Stimulated activated naive CD8-positive, alpha-beta T cell treated with anti-CD3 and anti-CD28 coated beads, Interleukin-15, Interleukin-2, amounts not matched to agents 100 ng/mL and 50 ng/mL, for 24 hours (primary cell): ENCODE measurements around the gene PIP4K2B.

Source experiments
- H3K27ac Mint-ChIP-seq: one replicate; pipeline ENCODE4 v1.8.0; 2021; ENCODE audit warnings: mild to moderate bottlenecking, mixed read lengths
- H3K27me3 Mint-ChIP-seq: one replicate; pipeline ENCODE4 v1.8.0; 2021; ENCODE audit warnings: mixed read lengths
- H3K36me3 Mint-ChIP-seq: one replicate; pipeline ENCODE4 v1.8.0; 2021; ENCODE audit warnings: low read depth, mixed read lengths
- H3K4me1 Mint-ChIP-seq: one replicate; pipeline ENCODE4 v1.8.0; 2021; ENCODE audit warnings: low read depth, mixed read lengths
- H3K4me3 Mint-ChIP-seq: one replicate; pipeline ENCODE4 v1.8.0; 2021; ENCODE audit warnings: mild to moderate bottlenecking, mixed read lengths
- H3K9me3 Mint-ChIP-seq: one replicate; pipeline ENCODE4 v1.8.0; 2021; ENCODE audit warnings: mixed read lengths

The PIP4K2B gene

GRCh38 chr17:38751808-38752307 is 47.5 kb downstream of the PIP4K2B start:
- H3K36me3 Mint-ChIP-seq = peaks cover 27% of the 10 kb centered on the region
- H3K9me3 Mint-ChIP-seq = no peaks in the 10 kb centered on the region
- peaks cover 54% of the 10 kb centered on the region for H3K4me1 Mint-ChIP-seq
- H3K27me3 Mint-ChIP-seq = peaks cover 26% of the 10 kb centered on the region
- peak overlapping the region; percentile 99 for H3K27ac Mint-ChIP-seq
- peak overlapping the region; percentile 98 for H3K4me3 Mint-ChIP-seq

- Mint-ChIP-seq H3K27ac (peak overlapping the region; percentile 99), H3K4me1 (peaks cover 60% of the 10 kb centered on the region), H3K36me3 (peaks cover 23% of the 10 kb centered on the region), H3K9me3 (no peaks in the 10 kb centered on the region), H3K27me3 (peaks cover 32% of the 10 kb centered on the region), H3K4me3 (peak overlapping the region; percentile 98)
These were observed 48.1 kb downstream of the PIP4K2B start for GRCh38 chr17:38751144-38751807.

- H3K36me3 Mint-ChIP-seq = peaks cover 16% of the 10 kb centered on the region
- peaks cover 40% of the 10 kb centered on the region for H3K27me3 Mint-ChIP-seq
- H3K27ac Mint-ChIP-seq = no peak overlapping the region
- H3K4me1 Mint-ChIP-seq = peaks cover 60% of the 10 kb centered on the region
- peak overlapping the region; percentile 98 for H3K4me3 Mint-ChIP-seq
- no peaks in the 10 kb centered on the region for H3K9me3 Mint-ChIP-seq
These were observed 48.8 kb downstream of the PIP4K2B start for GRCh38 chr17:38750312-38751121.

GRCh38 chr17:38750044-38750311 is 49.4 kb downstream of the PIP4K2B start:
- Mint-ChIP-seq H3K27ac (no peak overlapping the region), H3K4me1 (peaks cover 60% of the 10 kb centered on the region), H3K4me3 (peak overlapping the region; percentile 69), H3K27me3 (peaks cover 40% of the 10 kb centered on the region), H3K36me3 (peaks cover 15% of the 10 kb centered on the region), H3K9me3 (no peaks in the 10 kb centered on the region)

- H3K36me3 Mint-ChIP-seq = peaks cover 11% of the 10 kb centered on the region
- no peaks in the 10 kb centered on the region for H3K9me3 Mint-ChIP-seq
- peak overlapping the region; percentile 69 for H3K4me3 Mint-ChIP-seq
- peaks cover 44% of the 10 kb centered on the region for H3K27me3 Mint-ChIP-seq
- peaks cover 56% of the 10 kb centered on the region for H3K4me1 Mint-ChIP-seq
- no peak overlapping the region for H3K27ac Mint-ChIP-seq
These were observed 49.9 kb downstream of the PIP4K2B start for GRCh38 chr17:38749223-38750043.

GRCh38 chr17:38748892-38749222 is 50.5 kb downstream of the PIP4K2B start:
- Mint-ChIP-seq H3K9me3 (no peaks in the 10 kb centered on the region), H3K27me3 (peaks cover 44% of the 10 kb centered on the region), H3K4me3 (peak overlapping the region; percentile 69), H3K27ac (no peak overlapping the region), H3K4me1 (peaks cover 51% of the 10 kb centered on the region), H3K36me3 (peaks cover 8% of the 10 kb centered on the region)

GRCh38 chr17:38748149-38748891 is 51.0 kb downstream of the PIP4K2B start, which contains the start of gene PCGF2:
Gene PCGF2 (minus strand): TSS chr17:38748336. CDS start chr17:38740402, 7,934 bp downstream.
- H3K9me3 Mint-ChIP-seq = no peaks in the 10 kb centered on the region
- H3K27ac Mint-ChIP-seq = no peak within 1 kb of the TSS
- H3K36me3 Mint-ChIP-seq = peaks cover 4% of the 10 kb centered on the region
- H3K27me3 Mint-ChIP-seq = peaks cover 44% of the 10 kb centered on the region
- peak within 1 kb of the TSS; percentile 69 for H3K4me3 Mint-ChIP-seq
- peaks cover 47% of the 10 kb centered on the region for H3K4me1 Mint-ChIP-seq

- Mint-ChIP-seq H3K4me3 (peak overlapping the region; percentile 67), H3K27me3 (peaks cover 44% of the 10 kb centered on the region), H3K4me1 (peaks cover 44% of the 10 kb centered on the region), H3K36me3 (peaks cover 2% of the 10 kb centered on the region), H3K9me3 (no peaks in the 10 kb centered on the region), H3K27ac (no peak overlapping the region)
These were observed 51.8 kb downstream of the PIP4K2B start for GRCh38 chr17:38747463-38748148.

GRCh38 chr17:38746849-38747462 is 52.4 kb downstream of the PIP4K2B start:
- peak overlapping the region; percentile 63 for H3K4me3 Mint-ChIP-seq
- H3K27ac Mint-ChIP-seq = no peak overlapping the region

GRCh38 chr17:38746004-38746848 is 53.1 kb downstream of the PIP4K2B start:
- Mint-ChIP-seq H3K4me3 (peak overlapping the region; percentile 63), H3K36me3 (no peaks in the 10 kb centered on the region), H3K9me3 (no peaks in the 10 kb centered on the region), H3K27me3 (peaks cover 43% of the 10 kb centered on the region), H3K27ac (no peak overlapping the region), H3K4me1 (peaks cover 31% of the 10 kb centered on the region)

More at GRCh38 chr17:38746849-38747462, 52.4 kb downstream of the PIP4K2B start:
- Mint-ChIP-seq H3K27me3 (peaks cover 48% of the 10 kb centered on the region), H3K9me3 (no peaks in the 10 kb centered on the region), H3K4me1 (peaks cover 39% of the 10 kb centered on the region), H3K36me3 (no peaks in the 10 kb centered on the region)

- H3K27ac Mint-ChIP-seq = no peak overlapping the region
- no peak overlapping the region for H3K4me3 Mint-ChIP-seq
- no peaks in the 10 kb centered on the region for H3K9me3 Mint-ChIP-seq
These were observed 53.8 kb downstream of the PIP4K2B start for GRCh38 chr17:38745545-38745944.

GRCh38 chr17:38743556-38744171 is 55.7 kb downstream of the PIP4K2B start:
- Mint-ChIP-seq H3K9me3 (no peaks in the 10 kb centered on the region), H3K27ac (no peak overlapping the region), H3K27me3 (peaks cover 27% of the 10 kb centered on the region), H3K4me1 (peaks cover 12% of the 10 kb centered on the region), H3K36me3 (no peaks in the 10 kb centered on the region), H3K4me3 (no peak overlapping the region)

More at GRCh38 chr17:38745545-38745944, 53.8 kb downstream of the PIP4K2B start:
- Mint-ChIP-seq H3K4me1 (peaks cover 25% of the 10 kb centered on the region), H3K27me3 (peaks cover 40% of the 10 kb centered on the region), H3K36me3 (no peaks in the 10 kb centered on the region)
